Stimulated activated CD4-positive, alpha-beta T cell treated with anti-CD3 and anti-CD28 coated beads, Interleukin-2, amount 100 ng/mL, for 4 hours (primary cell): ENCODE data around the gene CCDC149.

Source experiments
- DNase-seq: peaks from one replicate; pipeline ENCODE4 v3.0.0-alpha.2; 2020; ENCODE audit warnings: low read depth

CCDC149 gene

GRCh38 chr4:24801136-24801855, 111.5 kb downstream of the CCDC149 start:
- no peak for DNase-seq

GRCh38 chr4:24800325-24800895, 112.4 kb downstream of the CCDC149 start:
- DNase-seq: no peak

GRCh38 chr4:24799544-24800324, 113.1 kb downstream of the CCDC149 start:
- DNase-seq: no peak

- DNase-seq: no peak
Observed at GRCh38 chr4:24799196-24799543, 113.7 kb downstream of the CCDC149 start.

- DNase-seq: no peak
Observed at GRCh38 chr4:24798036-24798610, 114.7 kb downstream of the CCDC149 start.

DNA sequence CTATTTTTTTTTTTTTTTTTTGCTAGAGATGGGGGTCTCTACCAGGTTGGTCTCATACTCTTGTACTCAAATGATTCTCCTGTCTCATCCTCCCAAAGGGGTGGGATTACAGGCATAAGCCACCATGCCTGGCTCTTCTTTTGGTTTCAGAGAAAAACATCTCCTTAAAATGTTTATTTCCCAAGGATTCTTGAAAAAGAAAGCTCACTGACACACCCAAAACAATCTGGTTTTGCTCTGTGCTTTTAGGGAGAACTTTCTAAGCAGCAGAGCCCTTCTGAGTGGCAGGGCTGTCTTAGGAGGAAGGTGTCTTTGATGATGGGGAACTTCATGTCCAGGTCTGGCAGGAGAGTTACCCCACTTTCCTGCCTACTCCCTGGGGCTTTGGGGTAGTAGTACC, 116.2 kb downstream of the CCDC149 start:
- DNase-seq: no peak

DNA sequence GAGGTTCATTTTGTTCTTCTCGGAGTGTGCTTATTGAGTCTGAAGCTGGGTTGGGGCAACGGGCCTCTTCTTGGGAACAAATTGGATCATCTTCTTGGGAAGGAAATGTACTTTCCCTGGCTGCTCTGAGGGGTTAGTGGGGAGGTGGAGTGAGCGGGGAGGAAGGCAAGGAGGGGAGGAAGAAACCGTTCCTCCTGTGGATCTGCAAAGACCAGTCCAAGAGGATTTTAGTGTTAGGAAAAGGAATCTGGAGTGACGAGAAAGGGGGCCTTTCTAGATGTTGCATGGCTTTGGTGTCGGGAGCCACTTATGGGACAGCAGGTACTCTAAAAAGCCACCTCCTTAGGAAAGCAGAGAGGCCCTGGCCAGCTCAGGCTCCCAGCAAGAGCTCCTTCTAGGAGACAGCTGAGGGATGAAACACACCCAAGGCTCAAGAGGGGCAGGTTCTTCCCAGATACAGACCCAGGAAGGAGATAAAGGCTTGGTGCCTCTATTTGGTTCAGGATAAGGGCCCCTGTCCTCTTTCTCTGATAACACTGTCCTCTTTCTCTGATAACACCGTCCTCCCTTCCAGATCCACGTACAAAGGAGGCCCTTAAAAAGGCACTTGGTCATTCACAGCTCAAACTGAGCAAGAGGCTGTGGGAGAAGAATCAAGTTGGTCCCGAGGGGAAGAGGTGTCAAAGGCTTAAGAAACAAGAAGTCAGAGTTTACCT, 117.0 kb downstream of the CCDC149 start:
- DNase-seq: no peak

- DNase-seq: no peak
Observed at GRCh38 chr4:24794916-24795665, 117.8 kb downstream of the CCDC149 start, which contains the start of gene SOD3. TSS of gene SOD3 (plus strand) at chr4:24795573. CDS start at chr4:24799522, 3,949 bp downstream.

DNA sequence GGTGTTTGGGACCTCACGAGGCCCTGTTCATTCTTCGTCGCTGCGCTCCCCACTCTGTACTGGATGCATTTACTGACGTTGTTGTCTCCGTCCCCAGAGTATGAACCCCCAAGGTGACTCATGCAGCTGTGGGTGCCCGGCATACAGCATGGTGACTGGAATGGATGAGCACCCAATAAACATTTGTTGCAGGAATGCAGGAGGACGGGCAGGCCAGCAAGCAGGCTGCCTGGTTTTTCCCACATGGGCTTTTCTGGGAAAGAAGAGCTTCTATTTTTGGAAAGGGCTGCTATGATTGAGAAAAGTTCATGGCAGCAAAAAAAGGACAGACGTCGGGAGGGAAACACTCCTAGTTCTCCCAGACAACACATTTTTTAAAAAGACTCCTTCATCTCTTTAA, 118.4 kb downstream of the CCDC149 start:
- DNase-seq: no peak

DNA sequence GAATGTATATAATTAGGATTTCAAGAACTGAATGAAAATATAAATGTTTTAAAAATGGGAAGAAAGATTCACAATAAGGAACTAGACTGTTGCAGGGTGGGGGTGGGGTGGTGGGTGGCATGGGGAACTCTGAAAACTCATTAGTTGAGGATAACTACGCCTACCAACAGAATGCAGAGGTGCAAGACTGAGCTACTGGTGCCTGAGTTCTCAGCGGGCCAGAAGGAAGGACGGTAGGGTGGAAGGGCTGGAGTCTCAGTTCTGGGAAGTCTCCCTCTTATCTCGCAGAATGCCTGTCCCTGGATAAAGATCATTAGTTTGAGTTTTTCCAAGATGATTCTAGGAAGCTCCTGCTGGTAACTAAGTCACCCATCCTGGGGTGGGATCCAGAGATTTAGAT, 118.8 kb downstream of the CCDC149 start:
- DNase-seq: no peak

DNA sequence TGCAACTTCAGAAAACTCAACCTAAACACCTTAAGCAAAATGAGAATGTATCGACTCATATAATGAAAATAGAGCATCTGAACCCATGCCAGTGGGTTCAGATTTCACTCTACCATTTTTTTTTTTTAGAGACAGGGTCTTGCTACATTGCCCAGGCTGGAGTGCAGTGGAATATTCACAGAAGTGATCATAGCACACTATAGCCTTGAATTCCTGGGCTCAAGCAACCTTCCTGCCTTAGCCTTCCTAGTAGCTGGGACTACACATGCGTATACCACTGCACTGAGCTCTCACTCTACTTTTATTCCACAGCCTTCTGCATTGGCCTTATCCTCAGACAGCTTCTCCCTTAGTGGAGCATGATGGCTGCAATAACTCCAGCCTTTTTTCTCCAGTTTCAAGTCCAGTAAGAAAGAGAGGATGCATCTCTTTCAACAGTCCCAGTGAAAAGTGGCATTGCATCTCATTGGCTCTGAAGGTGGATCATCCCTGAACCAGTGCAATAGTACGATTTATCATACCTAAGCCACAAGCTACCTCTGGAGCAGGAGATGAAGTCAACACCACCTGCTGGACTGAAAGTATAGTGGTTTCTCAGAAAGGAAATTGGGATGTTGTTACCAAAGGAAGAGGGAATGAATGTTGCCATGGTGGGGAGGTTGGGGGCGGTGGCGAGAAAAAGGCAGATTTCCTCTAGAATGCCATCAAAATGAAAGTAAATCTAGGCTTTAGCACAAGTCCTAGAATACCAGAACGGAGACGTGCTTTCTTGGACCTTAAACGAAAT, 119.4 kb downstream of the CCDC149 start:
- DNase-seq: no peak

- DNase-seq: no peak
Observed at GRCh38 chr4:24792552-24792951, 120.3 kb downstream of the CCDC149 start.

DNA sequence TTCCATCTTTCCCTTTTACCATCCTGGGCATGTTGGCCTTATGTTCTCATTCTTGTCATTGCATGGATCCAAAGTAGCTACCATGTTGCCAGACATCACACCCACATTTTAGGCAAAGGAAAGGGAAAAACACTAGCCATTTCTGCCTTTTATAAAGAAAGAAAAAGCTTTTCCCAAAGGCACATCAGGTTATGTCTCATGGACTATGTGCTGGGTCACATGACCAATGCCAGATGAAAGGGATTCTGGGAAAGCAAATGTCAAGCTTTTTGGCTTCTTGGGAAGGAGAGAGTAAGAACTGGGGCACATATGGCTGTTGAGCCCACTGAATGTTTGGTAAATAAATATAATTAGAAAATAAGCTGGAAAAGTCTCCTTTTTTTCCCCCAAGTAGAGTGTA, 121.8 kb downstream of the CCDC149 start:
- DNase-seq: no peak

DNA sequence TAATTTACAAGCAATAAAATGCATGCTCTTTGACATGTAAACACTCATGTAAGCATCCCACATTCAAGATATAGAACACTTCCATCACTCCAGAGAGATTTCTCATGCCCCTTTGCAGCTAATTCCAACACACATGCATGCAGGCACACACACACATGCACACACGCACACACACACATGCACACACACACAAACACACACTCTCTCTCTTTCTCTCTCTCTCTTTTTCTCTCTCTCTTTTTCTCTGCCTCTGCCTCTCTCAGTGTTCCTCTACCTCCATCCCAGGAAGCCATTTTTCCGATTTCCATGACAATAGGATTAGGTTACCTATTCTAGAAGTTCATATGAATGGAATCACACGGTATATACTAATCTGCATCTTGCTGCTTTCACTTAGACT, 129.3 kb downstream of the CCDC149 start:
- no peak for DNase-seq

GRCh38 chr4:24781999-24782745, 130.7 kb downstream of the CCDC149 start:
- DNase-seq: no peak

DNA sequence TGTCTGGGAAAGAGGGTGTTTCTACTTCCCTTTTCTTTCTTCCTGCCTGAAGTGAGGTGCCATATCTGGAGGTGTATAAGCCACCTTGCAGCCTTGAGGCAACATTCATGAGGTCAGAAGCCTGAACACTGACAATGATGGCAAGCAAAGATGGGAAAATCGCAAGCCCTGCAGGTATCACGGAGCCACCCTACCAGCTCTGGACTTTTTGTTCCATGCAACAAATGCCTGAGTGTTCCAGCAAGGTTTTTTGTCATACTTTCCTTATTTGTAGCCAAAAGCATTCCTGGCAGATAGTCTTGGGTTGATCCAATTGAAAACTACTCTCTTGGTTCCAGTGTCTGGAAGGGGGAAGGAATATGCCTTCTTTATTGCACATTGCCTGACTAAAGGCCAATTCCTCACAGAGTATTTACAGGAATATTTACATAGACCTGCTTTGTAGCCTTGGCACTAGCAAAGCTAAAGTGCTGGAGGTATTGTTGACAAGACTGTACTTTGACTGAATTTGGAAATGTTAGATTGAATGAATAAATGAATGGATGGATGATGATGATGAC, 131.8 kb downstream of the CCDC149 start:
- no peak for DNase-seq

DNA sequence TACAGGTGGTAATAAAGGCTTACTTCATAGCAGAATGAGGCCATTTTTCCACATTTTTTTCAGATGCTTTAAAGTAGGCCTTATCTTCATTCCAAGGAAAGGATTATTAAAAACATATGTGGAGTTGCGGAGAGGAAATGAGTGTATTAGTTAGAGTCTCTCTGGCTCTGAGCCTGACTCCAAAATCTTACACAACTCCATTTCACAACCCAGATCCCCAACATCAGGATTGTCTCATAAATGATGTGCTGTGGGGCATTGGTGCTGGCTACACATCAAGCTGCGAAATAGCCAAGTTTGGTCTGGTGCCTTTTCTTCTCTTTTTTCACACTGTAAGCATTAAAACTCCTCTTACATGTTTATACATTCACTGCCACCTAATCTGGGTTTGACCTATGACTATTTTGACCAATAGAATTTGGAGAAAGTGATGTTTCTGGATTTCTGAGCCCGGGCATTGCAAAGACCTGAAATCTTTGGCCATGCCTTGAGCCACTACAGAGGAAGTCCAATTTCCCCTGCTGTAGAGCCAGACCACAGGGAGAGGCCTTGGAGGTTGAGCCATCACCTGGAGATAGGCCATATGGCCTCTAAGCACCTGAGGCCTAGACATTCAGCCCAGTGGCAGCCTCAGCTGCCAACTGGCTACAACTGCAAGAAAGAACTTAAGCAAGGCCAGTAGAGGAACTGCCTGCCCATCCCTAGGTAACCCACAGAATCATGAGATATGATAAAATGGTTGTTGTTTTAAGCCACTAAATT, 134.2 kb downstream of the CCDC149 start:
- DNase-seq: no peak

- DNase-seq: no peak
Observed at GRCh38 chr4:24777536-24778463, 135.0 kb downstream of the CCDC149 start.
